Ectodermal cell (in vitro differentiated cells): ENCODE data around the gene PRKCZ.

Experiments
- H3K27ac ChIP-seq: 2 replicates; pipeline ENCODE4 v1.7.0; 2013; ENCODE audit warnings: mild to moderate bottlenecking, low read depth, low read length; ENCODE audit not compliant: insufficient read depth, poor library complexity, severe bottlenecking
- H3K27me3 ChIP-seq: 2 replicates; pipeline ENCODE4 v1.7.0; 2013; ENCODE audit warnings: mild to moderate bottlenecking, low read length; ENCODE audit not compliant: insufficient read depth, control insufficient read depth, poor library complexity, severe bottlenecking
- H3K36me3 ChIP-seq: one replicate; pipeline ENCODE4 v1.7.0; 2013; ENCODE audit warnings: low read length; ENCODE audit not compliant: control insufficient read depth, insufficient read depth
- H3K4me1 ChIP-seq: one replicate; pipeline ENCODE4 v1.7.0; 2013; ENCODE audit warnings: low read length; ENCODE audit not compliant: control insufficient read depth, insufficient read depth
- H3K4me3 ChIP-seq: 2 replicates; pipeline ENCODE4 v1.7.0; 2013; ENCODE audit warnings: low read depth, low read length, control low read depth; ENCODE audit not compliant: insufficient read depth
- H3K9me3 ChIP-seq: 2 replicates; pipeline ENCODE4 v1.7.0; 2013; ENCODE audit warnings: mild to moderate bottlenecking, low read length, moderate library complexity; ENCODE audit not compliant: control insufficient read depth
- WGBS, 2 experiments: methylation state at CpG; one replicate each; pipeline ENCODE4 v1.1.7; 2013; ENCODE audit warnings: missing lambda C conversion rate in 2 of 2; 5-methylcytosine and 5-hydroxymethylcytosine counted together

Gene PRKCZ

DNA sequence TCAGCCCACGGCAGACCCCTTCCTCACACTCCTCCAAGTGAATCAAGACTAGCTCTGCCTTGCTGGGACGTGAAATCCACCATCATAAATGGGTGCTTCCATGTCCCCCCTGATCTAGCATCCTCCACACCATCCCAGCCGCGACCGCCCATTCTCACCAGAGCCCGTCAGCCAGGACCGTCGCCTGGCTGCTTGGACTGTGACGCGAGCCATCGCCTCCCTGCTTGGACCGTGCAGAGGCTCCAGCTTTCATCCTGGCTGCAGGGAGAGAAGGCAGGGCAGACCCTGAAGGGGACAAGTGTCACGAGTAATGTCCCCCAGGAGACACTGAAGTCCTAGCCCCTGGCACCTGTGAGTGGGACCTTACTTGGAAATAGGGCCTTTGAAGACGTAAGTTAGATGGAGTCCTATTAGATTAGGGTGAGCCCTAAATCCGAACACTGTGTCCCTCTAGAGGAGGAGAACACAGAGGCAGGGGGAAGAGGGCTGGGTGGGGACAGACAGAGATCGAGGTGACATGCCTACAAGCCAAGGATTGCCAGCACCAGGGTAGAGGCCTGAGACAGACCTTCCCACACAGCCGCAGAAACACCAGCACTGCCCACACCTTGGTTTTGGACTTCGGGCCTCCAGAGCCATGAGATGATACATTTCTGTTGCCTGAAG, 12.8 kb upstream of the PRKCZ start:
- 84 to 87% methylated on average over 18 of the region's 18 CpGs for WGBS, 2 experiments
- H3K9me3 ChIP-seq, result no peaks in the 10 kb centered on the region
- H3K4me3 ChIP-seq, result no peak overlapping the region
- no peaks in the 10 kb centered on the region for H3K36me3 ChIP-seq
- H3K27ac ChIP-seq, result no peak overlapping the region
- peaks cover 9% of the 10 kb centered on the region for H3K4me1 ChIP-seq
- no peaks in the 10 kb centered on the region for H3K27me3 ChIP-seq

DNA sequence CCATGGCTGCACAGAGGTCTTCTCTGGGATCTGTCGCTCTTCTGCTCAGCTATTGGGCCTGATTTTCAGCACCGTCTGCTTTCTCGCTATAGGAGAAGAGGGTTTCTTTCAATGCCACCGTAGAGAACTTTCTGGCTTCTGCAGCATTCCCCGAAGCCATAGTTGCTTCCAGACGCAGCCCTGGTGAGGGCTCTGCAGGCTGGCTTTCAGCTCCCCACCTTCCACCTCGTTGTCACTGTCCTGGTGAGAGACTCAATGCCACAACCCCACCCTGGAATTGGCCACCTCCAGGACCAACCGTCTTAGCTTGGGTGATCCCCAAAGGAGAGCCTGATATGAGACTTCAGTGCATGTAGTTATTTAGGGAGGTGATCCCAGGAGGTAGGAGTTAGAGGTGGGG, 12.0 kb upstream of the PRKCZ start:
- H3K36me3 ChIP-seq, result no peaks in the 10 kb centered on the region
- H3K4me3 ChIP-seq, result no peak overlapping the region
- no peak overlapping the region for H3K27ac ChIP-seq
- H3K4me1 ChIP-seq, result peaks cover 1% of the 10 kb centered on the region
- no peaks in the 10 kb centered on the region for H3K27me3 ChIP-seq
- H3K9me3 ChIP-seq, result no peaks in the 10 kb centered on the region
- WGBS, 2 experiments, result 92 to 94% methylated on average over 8 of the region's 8 CpGs

DNA sequence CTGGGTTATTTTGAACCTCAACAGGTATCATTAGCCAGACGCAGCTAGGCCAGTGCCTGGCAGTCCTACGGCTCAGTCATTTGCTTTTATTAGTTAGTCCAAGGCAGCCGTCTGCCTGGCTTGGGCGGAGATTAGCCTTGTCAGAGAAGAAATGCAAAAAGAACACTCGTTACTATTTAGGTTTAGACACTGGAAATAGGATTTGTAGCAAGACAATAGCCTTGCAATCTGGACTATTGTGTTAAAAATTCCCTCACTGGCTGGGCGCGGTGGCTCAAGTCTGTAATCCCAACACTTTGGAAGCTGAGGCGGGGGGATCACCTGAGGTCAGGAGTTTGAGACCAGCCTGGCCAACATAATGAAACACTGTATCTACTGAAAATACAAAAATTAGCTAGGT, 11.0 kb upstream of the PRKCZ start:
- Histone ChIP-seq H3K9me3 (no peaks in the 10 kb centered on the region), H3K4me1 (no peaks in the 10 kb centered on the region), H3K4me3 (no peak overlapping the region), H3K36me3 (no peaks in the 10 kb centered on the region), H3K27ac (no peak overlapping the region), H3K27me3 (peaks cover 6% of the 10 kb centered on the region)
- WGBS, 2 experiments, result 87% methylated on average over 8 of the region's 8 CpGs

DNA sequence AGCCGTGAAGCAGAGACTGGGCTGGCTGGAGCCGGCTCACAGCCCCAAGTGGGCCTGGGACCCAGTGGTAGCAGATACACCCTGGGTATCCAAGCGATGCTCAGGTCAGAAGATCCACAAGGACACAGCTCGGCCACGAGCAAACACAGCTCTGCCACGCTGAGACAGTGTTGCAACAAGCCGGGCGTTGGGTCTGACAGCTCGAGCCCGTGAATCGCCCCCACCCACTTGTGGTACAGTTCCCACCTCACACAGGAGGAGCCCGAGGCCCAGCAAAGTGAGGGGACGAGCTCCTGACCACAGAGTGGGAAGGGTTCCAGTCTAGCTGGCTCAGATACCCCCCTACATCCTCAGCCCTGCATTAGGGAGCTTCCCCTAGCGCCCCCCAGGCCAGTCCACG, 8.9 kb upstream of the PRKCZ start:
- Histone ChIP-seq H3K27ac (no peak overlapping the region), H3K9me3 (no peaks in the 10 kb centered on the region), H3K4me1 (peaks cover under 1% of the 10 kb centered on the region), H3K36me3 (no peaks in the 10 kb centered on the region), H3K27me3 (peaks cover 19% of the 10 kb centered on the region), H3K4me3 (no peak overlapping the region)
- 91 to 92% methylated on average over 15 of the region's 15 CpGs for WGBS, 2 experiments

DNA sequence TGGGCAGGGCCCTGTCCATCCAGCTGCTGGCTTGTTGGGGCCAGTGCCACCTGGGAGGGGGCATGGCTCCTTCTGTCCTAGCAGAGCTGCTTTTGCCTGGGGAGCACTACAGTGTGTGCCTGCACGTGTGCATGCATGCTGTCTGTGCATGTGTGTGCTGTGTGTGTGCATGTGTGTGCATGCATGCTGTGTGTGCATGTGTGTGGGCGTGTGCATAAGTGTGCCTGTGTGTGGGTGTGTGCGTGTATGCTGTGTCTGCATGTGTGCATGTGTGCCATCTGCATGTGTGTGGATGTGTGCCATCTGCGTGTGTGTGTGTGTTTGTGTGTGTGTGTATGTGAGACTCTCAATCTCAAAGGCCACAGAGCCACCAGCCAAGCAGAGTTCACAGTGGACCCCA, 8.3 kb upstream of the PRKCZ start:
- peaks cover 21% of the 10 kb centered on the region for H3K27me3 ChIP-seq
- 87 to 93% methylated on average over 4 of the region's 4 CpGs for WGBS, 2 experiments
- peaks cover 4% of the 10 kb centered on the region for H3K4me1 ChIP-seq
- H3K36me3 ChIP-seq, result no peaks in the 10 kb centered on the region
- no peak overlapping the region for H3K4me3 ChIP-seq
- H3K27ac ChIP-seq, result no peak overlapping the region
- H3K9me3 ChIP-seq, result no peaks in the 10 kb centered on the region

DNA sequence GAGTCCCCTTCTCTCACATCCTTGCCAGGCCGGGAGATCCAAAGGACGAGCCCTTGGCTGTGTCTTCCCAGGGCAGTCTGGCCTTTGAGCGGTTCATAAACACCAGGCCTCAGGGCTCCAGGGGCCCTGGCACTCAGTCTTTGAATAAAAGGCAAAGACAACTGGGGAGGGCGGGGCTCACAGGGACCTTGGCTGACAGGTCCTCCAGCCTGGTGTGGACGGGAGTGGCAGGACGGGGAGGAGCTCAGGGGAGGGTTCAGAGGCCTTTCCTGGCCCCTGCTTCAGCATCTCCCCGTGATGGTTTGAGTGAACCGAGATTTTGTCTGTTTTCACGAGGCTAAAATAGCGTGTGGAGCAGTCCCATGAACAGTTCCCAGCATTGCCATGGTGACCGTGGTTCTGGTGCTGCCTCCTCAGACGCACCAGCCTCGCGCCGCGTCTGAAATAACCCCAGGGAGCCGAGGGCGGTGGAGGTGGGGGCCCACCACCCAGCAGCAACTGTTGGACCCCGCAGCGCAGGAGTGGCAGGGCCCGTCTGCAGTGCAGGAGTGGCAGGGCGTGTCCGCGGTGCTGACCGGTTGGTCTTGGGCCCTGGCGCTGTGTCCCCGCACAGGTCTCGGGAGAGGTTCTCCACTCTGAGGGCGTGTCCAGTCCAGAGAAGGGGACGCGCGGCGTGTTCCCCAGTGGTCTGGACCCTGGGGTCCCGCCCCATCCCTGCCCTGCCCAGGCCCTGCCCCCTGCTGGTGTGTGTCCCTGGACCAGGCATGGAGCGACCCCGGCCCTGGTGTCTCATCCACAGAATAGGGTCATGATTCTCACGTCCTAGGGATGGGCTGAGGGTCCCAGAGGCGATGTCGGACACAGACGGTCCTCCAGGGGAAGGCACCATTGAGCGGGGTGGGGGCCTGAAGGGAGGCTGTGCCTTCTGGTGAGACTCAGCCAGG, 7.1 kb upstream of the PRKCZ start:
- no peaks in the 10 kb centered on the region for H3K36me3 ChIP-seq
- H3K4me1 ChIP-seq, result peaks cover 12% of the 10 kb centered on the region
- peaks cover 33% of the 10 kb centered on the region for H3K27me3 ChIP-seq
- 91% methylated on average over 41 of the region's 41 CpGs for WGBS, 2 experiments
- no peaks in the 10 kb centered on the region for H3K9me3 ChIP-seq
- H3K4me3 ChIP-seq, result no peak overlapping the region
- no peak overlapping the region for H3K27ac ChIP-seq

DNA sequence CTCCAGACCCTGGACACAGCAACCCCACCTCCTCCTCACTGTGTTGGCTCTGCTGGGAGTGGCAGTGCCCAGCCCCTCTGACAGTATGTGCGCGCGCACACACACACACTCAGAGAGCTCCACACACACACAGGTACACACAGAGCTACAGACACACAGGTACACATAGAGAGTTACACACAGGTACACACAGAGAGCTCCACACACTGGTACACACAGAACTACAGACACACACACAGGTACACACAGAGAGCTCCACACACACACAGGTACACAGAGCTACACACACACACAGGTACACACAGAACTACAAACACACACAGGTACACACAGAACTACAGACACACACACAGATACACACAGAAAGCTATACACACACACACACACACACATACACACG, 6.3 kb upstream of the PRKCZ start:
- Histone ChIP-seq H3K4me3 (no peak overlapping the region), H3K36me3 (no peaks in the 10 kb centered on the region), H3K27me3 (peaks cover 41% of the 10 kb centered on the region), H3K27ac (no peak overlapping the region), H3K9me3 (no peaks in the 10 kb centered on the region), H3K4me1 (peaks cover 12% of the 10 kb centered on the region)
- 92 to 96% methylated on average over 4 of the region's 4 CpGs for WGBS, 2 experiments

DNA sequence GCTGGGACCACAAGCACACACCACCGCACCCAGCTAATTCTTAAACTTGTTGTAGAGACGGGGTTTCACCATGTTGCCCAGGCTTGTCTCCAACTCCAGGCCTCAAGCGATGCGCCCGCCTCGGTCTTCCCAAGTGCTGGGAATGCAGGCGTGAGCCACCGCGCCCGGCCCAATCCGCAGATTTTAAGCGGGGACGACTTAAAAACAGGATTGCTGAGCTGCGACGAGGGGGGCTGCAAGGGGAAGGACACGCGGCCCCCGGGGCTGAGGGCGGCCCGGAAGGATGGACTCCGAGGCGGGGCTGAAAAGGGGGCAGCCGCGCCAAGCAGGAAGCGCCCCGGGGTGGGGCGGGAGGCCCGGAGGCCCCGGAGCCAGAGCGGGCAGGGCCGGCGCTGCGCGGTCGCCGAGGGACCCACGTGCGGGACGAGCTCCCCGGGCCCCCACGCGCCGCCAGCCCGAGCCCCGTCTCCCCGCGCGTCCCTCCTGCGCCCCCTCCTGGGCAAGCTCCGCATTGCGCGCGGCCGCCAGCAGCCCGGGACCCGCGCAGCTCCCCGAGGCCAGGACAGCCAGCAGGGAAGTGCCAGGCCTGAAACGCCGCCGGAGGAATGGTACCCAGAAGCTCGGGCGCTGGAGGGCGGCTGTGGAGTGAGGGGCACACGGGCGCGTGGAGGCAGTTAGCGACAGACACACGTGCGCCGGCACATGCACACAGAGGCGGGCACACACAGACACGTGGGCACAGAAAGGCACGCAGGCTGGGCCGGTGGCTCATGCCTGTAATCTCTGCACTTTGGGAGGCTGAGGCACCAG, 5.5 kb upstream of the PRKCZ start:
- WGBS, 2 experiments, result 21 to 22% methylated on average over 75 of the region's 75 CpGs
- Histone ChIP-seq H3K9me3 (no peaks in the 10 kb centered on the region), H3K27me3 (peaks cover 49% of the 10 kb centered on the region), H3K4me3 (no peak overlapping the region), H3K27ac (no peak overlapping the region), H3K4me1 (peaks cover 12% of the 10 kb centered on the region), H3K36me3 (no peaks in the 10 kb centered on the region)

DNA sequence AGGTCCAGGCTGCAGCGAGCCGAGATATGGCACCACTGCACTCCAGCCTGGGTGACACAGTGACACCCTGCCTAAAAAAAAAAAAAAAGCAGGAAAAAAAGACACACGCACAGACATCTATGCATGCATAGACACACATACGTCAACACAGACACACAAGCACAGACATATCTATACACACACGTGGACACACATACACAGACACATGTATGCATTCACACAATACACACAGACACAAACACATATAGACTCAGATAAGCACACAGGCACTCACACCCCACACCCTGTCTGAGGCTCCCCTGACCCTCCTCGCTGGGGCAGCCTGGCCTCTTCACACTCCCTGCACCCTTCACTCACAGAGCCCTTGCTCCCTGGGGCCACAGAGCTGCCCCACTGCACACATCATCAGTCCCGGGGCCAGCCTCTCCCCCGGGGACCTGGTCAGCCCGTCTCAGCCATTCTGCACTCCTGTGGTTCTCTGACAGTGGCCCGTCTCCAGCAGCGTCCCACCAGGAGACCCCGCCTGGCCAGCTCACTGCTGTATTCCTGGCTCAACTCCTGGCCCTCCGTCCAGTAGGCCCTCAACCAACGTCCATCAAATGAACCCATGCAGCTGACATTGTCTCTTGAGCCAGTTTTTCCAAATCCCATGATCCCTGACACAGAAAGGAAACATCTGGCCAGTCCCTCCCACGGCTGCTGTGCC, 4.6 kb upstream of the PRKCZ start:
- Histone ChIP-seq H3K36me3 (no peaks in the 10 kb centered on the region), H3K27me3 (peaks cover 58% of the 10 kb centered on the region)
- WGBS, 2 experiments, result 91% methylated on average over 15 of the region's 15 CpGs

More for the DNA sequence above, 4.6 kb upstream of the PRKCZ start:
- no peak overlapping the region for H3K27ac ChIP-seq
- no peaks in the 10 kb centered on the region for H3K9me3 ChIP-seq
- peaks cover 12% of the 10 kb centered on the region for H3K4me1 ChIP-seq
- H3K4me3 ChIP-seq, result no peak overlapping the region
